Left ventricle myocardium superior (tissue), 1 donor: ENCODE results near the gene DHRSX. TPM values are rescaled to one million over a fixed set of nuclear protein-coding genes. Genes with fewer than 3 reads are reported as not detected.
"Not testable (repeated sequence)": the region's sequence is repeated elsewhere in the genome, so short reads cannot be mapped to it uniquely, and the experiment has no call there.

Experiments
- ATAC-seq: fragments of 200-7000 bp; cut with Tn5 transposase; one replicate; pipeline ENCODE4 v1.9.1; 2020; ENCODE audit warnings: mild to moderate bottlenecking, moderate library complexity
- DNase-seq: peaks from one replicate; pipeline ENCODE4 v3.0.0-alpha.2; 2020
- intact Hi-C: fragments of 100-400 bp; cut with micrococcal nuclease; formaldehyde crosslinking; loops from one replicate; pipeline ENCODE4 v1.11.0; 2022
- long read RNA-seq: library from polyadenylated mRNA; unstranded; transcript quantifications from one replicate; pipeline ENCODE4 v2.0.0, GENCODE V29; 2021
- total RNA-seq: library from RNA; stranded (reverse); fragmentation: NEBNext Ultra II Directional; extraction: Animal tissue kit (Norgen Biotek cat#: 25700); gene quantifications from one replicate; pipeline ENCODE4 v1.2.1, GENCODE V29; 2021
- donor health status: DM: no; HTN: yes; CAD: no; lungs with severe emphysema.

Gene DHRSX
- total RNA-seq = 38.4 TPM
- long read RNA-seq, transcript DHRSX-201 (7 exons, 2,571 nt) = major isoform, 37 of 179 reads
- long read RNA-seq, partial matches to known transcripts = 10 of 179 reads
- long read RNA-seq, other reads (novel, unspliced or antisense) = 131 of 179 reads

DNA sequence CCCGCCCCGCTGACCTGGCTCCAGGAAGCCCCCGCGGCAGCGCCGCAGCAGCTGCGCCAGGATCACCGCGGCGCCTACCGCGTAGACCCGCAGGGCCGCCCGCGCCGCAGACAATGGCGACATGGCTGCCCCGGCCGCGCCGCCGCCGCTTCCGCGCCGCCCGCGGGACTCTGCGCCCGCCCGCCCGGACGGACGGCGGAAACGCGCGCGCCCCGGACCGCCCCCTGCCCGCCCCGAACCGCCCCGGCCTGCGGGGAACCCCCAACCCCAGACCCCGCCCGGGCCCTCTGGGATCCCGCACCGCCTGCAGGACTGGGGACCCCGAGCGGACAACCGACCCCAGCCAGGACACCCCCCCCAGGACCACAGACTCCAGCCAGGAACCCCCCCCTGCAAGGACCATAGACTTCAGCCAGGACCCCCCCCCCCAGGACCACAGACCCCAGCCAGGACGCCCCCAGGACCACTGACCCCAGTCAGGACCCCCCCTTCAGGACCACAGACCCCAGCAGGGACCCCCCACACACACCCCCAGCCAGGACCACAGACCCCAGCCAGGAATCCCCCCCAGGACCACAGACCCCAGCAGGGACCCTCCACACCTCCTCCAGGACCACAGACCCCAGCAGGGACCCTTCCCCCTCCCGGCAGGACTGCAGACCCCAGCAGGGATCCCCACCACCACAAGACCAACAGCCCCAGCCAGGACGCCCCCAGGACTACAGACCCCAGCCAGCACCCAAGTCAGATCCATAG, at the start of gene DHRSX, which contains the start of gene ZBED1:
TSS of gene DHRSX (minus strand) at position 174 of the 756 bp plus-strand sequence. CDS start at position 123, 51 bp downstream.
TSS of gene ZBED1 (minus strand) at position 174 of the 756 bp plus-strand sequence. CDS start 10,257 bp downstream, outside the sequence.
- ATAC-seq (peak; percentile 68), DNase-seq (peak; percentile 75)
- intact Hi-C loops = no loop called here

DNA sequence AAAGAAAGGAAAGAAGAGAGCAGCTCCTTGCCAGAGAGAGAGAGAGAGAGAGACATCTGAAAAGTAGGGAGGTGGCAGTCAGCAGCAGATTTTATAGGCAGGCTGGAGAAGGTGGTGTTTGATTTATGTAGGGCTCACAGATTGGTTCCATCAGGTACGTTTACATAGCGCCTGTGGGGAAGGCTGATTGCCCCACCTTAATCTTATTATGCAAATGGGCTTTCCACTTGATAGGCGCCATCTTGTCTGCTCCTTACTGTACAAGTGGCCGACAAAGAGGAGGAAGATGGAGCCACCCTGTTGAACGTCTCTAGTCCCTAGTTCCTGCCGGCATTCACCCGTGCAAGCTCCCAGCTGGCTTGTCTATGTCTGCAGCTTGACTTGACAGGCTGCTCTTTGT, 49.1 kb upstream of the DHRSX start:
- ATAC-seq (no peak), DNase-seq (no peak)
- intact Hi-C loops = no loop called here

GRCh38 chrX:2548711-2549423, 48.1 kb upstream of the DHRSX start:
- intact Hi-C loops = no loop called here
- no peak for ATAC-seq
- no peak for DNase-seq

GRCh38 chrX:2547736-2548135, 47.0 kb upstream of the DHRSX start:
- no peak for ATAC-seq
- DNase-seq = no peak
- intact Hi-C loops = no loop called here

- DNase-seq (no peak), ATAC-seq (no peak)
- intact Hi-C loops = no loop called here
These were observed 45.7 kb upstream of the DHRSX start for GRCh38 chrX:2546496-2546895.

GRCh38 chrX:2545144-2545543, 44.4 kb upstream of the DHRSX start:
- intact Hi-C loops = no loop called here
- no peak for DNase-seq
- ATAC-seq = no peak

- no peak for ATAC-seq
- intact Hi-C loops = no loop called here
- DNase-seq = no peak
These were observed 42.2 kb upstream of the DHRSX start for GRCh38 chrX:2542826-2543521.

GRCh38 chrX:2541603-2542002, 40.8 kb upstream of the DHRSX start:
- DNase-seq (no peak), ATAC-seq (no peak)
- intact Hi-C loops = no loop called here

DNA sequence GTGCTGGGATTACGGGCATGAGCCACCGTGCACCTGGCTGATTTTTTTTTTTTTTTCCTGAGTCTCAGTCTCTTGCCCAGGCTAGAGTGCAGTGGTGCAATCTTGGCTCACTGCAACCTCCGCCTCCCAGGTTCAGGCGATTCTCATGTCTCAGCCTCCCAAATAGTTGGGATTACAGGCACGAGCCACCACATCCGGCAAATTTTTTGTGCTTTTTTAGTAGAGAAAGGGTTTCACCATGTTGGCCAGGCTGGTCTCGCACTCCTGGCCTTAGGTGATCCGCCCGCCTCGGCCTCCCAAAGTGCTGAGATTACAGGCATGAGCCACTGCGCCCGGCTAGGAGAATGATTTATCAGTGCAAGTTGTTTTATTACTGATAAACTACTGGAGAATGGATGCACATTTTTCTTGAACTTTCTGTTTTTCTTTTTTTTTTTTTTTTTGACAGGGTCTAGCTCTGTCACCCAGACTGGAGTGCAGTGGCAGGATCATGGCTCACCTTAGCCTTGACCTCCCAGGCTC, 39.7 kb upstream of the DHRSX start:
- DNase-seq = no peak
- ATAC-seq = no peak
- intact Hi-C loops = no loop called here

GRCh38 chrX:2539586-2539985, 38.8 kb upstream of the DHRSX start:
- intact Hi-C loops = no loop called here
- no peak for DNase-seq
- no peak for ATAC-seq

GRCh38 chrX:2538031-2538757, 37.4 kb upstream of the DHRSX start:
- intact Hi-C loops = no loop called here
- DNase-seq (no peak), ATAC-seq (peak; percentile 91)

DNA sequence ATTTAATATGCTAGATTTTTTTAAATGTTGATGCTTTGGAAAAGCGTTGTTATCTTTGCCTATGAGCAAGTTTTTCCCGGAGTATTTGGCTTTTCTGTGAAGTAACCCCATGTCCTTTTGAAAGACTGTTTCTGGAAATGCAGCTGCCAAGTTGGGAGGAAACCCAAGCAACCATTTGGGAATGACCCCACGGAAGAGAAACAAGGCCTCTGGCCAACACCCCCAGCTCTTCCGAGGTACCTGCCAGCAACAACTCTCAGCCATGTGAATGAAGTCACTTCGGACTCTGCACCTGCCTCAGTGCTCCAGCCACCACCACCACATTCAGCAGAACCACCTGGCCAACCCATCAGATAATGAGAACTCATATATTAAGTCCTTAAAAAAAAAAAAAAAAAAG, 36.2 kb upstream of the DHRSX start:
- ATAC-seq = peak; percentile 78
- peak; percentile 41 for DNase-seq
- intact Hi-C loops = no loop called here

DNA sequence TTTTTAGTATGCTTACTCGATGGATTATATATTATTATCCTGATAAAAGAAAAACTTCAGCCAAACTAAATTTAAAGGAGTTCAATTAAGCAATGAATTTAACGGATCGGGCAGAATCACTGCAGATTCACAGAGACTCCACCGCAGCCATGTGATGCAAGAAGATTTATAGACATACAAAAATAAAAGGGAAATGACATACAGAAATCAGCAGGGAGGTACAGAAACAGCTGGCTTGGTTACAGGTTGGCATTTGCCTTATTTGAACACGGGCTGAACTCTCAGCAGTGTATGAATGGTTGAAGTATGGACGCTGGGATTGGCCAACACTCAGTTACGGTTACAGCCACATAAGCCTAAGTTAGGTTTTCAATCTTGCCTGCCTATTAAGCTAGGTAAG, 35.4 kb upstream of the DHRSX start:
- DNase-seq = no peak
- no peak for ATAC-seq
- intact Hi-C loops = no loop called here

DNA sequence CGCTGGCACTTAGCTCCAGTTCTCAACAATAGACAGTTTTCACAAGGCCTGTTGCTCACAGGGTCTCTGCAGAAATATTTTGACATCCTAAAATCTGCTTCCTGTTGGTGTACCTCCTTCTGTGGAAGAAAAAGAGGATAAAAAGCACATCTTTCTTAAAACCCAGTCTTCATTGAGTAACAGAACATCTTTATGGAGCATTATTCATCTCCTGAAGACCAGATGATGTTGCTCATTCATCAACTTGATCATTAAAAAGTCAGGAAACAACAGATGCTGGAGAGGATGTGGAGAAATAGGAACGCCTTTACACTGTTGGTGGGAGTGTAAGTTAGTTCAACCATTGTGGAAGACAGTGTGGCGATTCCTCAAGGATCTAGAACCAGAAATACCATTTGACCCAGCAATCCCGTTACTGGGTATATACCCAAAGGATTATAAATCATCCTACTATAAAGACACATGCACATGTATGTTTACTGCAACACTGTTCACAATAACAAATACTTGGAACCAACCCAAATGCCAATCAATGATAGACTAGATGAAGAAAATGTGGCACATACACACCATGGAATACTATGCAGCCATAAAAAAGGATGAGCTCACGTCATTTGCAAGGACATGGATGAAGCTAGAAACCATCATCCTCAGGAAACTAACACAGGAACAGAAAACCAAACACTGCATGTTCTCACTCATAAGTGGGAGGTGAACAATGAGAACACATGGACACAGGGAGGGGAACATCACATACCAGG, 33.7 kb upstream of the DHRSX start:
- ATAC-seq, DNase-seq, intact Hi-C loops: not testable (repeated sequence)

DNA sequence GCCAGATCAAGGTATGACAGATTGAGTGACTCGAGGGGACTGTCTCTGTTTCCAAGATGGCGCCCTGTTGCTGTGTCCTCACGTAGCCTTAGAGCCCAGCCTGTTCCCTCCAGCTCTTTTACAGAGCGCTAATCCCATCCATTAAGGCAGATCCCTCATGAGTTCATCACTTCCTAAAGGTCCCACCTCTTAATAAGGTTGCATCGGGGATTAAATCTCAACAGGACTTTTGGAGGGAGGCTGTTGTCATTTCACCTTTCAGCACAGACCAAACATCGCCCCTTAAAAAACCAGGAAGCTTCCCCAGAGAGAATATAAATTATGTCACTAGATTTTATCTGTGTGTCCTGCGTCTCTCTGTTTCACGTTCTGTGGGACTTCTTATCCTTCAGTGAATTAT, 32.6 kb upstream of the DHRSX start:
- no peak for DNase-seq
- ATAC-seq = no peak

GRCh38 chrX:2526390-2526789, 25.6 kb upstream of the DHRSX start:
- intact Hi-C loops = no loop called here
- ATAC-seq (no peak), DNase-seq (no peak)

More for the DNA sequence above, 32.6 kb upstream of the DHRSX start:
- intact Hi-C loops = no loop called here

GRCh38 chrX:2523911-2524310, 23.1 kb upstream of the DHRSX start:
- intact Hi-C loops = no loop called here

DNA sequence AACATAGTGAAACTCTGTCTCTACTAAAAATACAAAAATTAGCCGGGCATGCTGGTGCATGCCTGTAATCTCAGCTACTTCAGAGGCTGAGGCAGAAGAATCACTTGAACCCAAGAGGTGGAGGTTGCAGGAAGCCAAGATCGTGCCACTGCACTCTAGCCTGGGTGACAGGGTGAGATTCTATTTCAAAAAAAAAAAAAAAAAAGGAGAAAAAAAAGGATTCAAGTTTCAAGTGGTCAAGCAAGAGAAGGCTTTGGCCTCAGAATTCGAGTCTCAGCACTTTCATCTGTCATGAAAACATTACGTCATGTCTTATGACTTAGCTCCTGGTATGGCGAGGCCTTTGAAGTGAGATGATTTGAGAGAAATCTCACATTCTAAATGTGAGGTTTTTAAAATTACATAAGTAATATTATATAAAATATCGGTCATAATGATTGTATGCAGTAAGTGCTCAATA, 21.2 kb upstream of the DHRSX start:
- DNase-seq (no peak), ATAC-seq (no peak)
- intact Hi-C loops = no loop called here

More at GRCh38 chrX:2523911-2524310, 23.1 kb upstream of the DHRSX start:
- no peak for DNase-seq
- ATAC-seq = no peak
